Esophagus muscularis mucosa (tissue), 4 donors: Measurements from ENCODE around the gene FXYD7. TPM values are rescaled to one million over a fixed set of nuclear protein-coding genes. Genes with fewer than 3 reads are reported as not detected.

Experiments used
- DNase-seq: peaks from one replicate; pipeline ENCODE4 v3.0.0-alpha.2; 2017; ENCODE audit errors: extremely low spot score
- H3K27ac ChIP-seq, 4 donors: fragments of 200-600 bp; sonication (generic); replicated peaks in 1 of 4; 1 replicate in 3 of 4; 2 replicates in 1 of 4; pipeline ENCODE4 v1.5.1; 2016 to 2019; ENCODE audit warnings: mild to moderate bottlenecking in 1 of 4
- H3K27me3 ChIP-seq, 4 donors: fragments of 200-600 bp; sonication (generic); one replicate each; pipeline versions ENCODE4 v1.5.1 to v1.6.0; 2016 to 2019
- H3K36me3 ChIP-seq, 4 donors: fragments of 200-600 bp; sonication (generic); one replicate each; pipeline ENCODE4 v1.5.1; 2016 to 2019
- H3K4me1 ChIP-seq, 4 donors: fragments of 200-600 bp; sonication (generic); one replicate each; pipeline ENCODE4 v1.5.1; 2016 to 2019
- H3K4me3 ChIP-seq, 4 donors: fragments of 200-600 bp; sonication (generic); 1 replicate in 2 of 4; 2 replicates in 2 of 4; pipeline ENCODE4 v1.5.1; 2016 to 2019; ENCODE audit warnings: mild to moderate bottlenecking in 4 of 4, moderate library complexity in 1 of 4
- H3K9me3 ChIP-seq, 4 donors: fragments of 200-600 bp; sonication (generic); 1 replicate in 3 of 4; 2 replicates in 1 of 4; pipeline ENCODE4 v1.5.1; 2016 to 2019
- EP300 ChIP-seq: sonication (generic); formaldehyde crosslinking; IDR thresholded peaks from one replicate; pipeline ENCODE4 v1.6.1; 2017; ENCODE audit warnings: antibody characterized with exemption
- POLR2A ChIP-seq: fragments of 450-650 bp; IDR thresholded peaks from one replicate; pipeline ENCODE4 v1.6.1; 2017; ENCODE audit warnings: antibody characterized with exemption, moderate library complexity, mild to moderate bottlenecking, low read depth
- POLR2AphosphoS5 ChIP-seq, 2 donors: sonication (generic); formaldehyde crosslinking; IDR thresholded peaks; one replicate each; pipeline ENCODE4 v1.6.1; 2017; ENCODE audit warnings: antibody characterized with exemption in 2 of 2
- WGBS: methylation state at CpG from one replicate; pipeline ENCODE4 v1.1.5; 2018; 5-methylcytosine and 5-hydroxymethylcytosine counted together
- intact Hi-C: fragments of 100-400 bp; cut with DNase I; formaldehyde crosslinking; loops from one replicate; pipeline ENCODE4 v1.15.1; 2023
- total RNA-seq, 4 donors: library from RNA; depleted of rRNA; stranded (reverse); fragments of >200 nt; gene quantifications; one replicate each; pipeline versions ENCODE4 v1.1.0 to v1.2.1, GENCODE V29; 2016
- TF ChIP-seq, protein P1 (sequence below), 3 experiments: fragments of 200-600 bp in 2 of 3; fragments of 450-650 bp in 1 of 3; sonication (generic) in 2 of 3; IDR thresholded peaks; one replicate each; pipeline ENCODE4 v1.5.1; 2017 to 2019; ENCODE audit warnings: antibody characterized with exemption in 3 of 3, mild to moderate bottlenecking in 2 of 3, moderate library complexity in 1 of 3

Gene FXYD7
- total RNA-seq, 4 donors from 2014 or later, result 0.71 TPM; not detected in 3

DNA sequence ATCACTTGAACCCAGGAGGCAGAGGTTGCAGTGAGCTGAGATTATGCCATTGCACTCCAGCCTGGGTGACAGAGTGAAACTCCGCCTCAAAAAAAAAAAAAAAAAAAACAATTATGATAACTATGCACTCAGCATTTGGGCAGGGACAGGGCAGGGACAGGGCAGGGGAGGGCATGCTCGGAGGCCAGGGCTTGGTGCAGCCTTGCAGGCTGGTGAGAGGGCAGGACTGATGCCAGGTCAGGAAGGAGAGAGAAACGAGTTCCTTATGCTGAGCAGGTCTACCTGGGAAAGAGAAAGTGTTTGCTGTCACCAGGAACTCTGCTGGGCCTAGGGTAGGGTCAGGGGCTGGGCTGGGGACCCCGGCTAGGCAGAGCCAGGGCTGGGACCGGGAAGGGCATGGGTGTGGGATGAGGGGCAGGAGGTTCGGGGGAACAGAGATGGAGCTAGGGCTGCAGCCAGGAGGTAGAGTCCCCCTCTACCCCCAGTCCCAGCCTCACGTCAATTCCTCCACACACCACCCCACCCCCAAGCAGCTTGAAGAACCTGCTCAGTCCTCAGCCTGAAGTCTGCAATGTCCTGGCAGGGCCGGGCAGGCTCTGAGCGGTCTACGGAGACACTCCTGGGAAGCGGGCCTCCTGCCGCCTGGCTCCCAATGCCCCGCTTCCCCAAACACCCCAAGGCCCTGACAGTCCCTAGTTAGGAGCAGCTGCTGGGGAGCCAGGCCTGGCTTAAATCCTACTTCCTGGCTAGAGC lies 24.6 kb upstream of the FXYD7 start:
- H3K4me3 ChIP-seq, result peak overlapping the region in 3 of 4 donors; percentile 10 to 32 (median 14)
- no peak for DNase-seq
- WGBS, result 85% methylated on average over 7 of the region's 13 CpGs
- intact Hi-C loops, result no loop called here
- H3K4me1 ChIP-seq, result peaks cover 14 to 46% (median 35%) of the 10 kb centered on the region in 4 donors
- H3K27me3 ChIP-seq, result no peaks in the 10 kb centered on the region
- no peaks in the 10 kb centered on the region for H3K9me3 ChIP-seq
- peak overlapping the region; percentile 38 to 72 (median 55) for H3K27ac ChIP-seq
- no peak for TF ChIP-seq POLR2A
- TF ChIP-seq POLR2AphosphoS5 (IDR thresholded peaks at IDR 0.05), result no peak
- TF ChIP-seq, protein P1, sequence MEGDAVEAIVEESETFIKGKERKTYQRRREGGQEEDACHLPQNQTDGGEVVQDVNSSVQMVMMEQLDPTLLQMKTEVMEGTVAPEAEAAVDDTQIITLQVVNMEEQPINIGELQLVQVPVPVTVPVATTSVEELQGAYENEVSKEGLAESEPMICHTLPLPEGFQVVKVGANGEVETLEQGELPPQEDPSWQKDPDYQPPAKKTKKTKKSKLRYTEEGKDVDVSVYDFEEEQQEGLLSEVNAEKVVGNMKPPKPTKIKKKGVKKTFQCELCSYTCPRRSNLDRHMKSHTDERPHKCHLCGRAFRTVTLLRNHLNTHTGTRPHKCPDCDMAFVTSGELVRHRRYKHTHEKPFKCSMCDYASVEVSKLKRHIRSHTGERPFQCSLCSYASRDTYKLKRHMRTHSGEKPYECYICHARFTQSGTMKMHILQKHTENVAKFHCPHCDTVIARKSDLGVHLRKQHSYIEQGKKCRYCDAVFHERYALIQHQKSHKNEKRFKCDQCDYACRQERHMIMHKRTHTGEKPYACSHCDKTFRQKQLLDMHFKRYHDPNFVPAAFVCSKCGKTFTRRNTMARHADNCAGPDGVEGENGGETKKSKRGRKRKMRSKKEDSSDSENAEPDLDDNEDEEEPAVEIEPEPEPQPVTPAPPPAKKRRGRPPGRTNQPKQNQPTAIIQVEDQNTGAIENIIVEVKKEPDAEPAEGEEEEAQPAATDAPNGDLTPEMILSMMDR (IDR thresholded peaks at IDR 0.05), result no peak
- no peak for TF ChIP-seq EP300
- H3K36me3 ChIP-seq, result no peaks in the 10 kb centered on the region

DNA sequence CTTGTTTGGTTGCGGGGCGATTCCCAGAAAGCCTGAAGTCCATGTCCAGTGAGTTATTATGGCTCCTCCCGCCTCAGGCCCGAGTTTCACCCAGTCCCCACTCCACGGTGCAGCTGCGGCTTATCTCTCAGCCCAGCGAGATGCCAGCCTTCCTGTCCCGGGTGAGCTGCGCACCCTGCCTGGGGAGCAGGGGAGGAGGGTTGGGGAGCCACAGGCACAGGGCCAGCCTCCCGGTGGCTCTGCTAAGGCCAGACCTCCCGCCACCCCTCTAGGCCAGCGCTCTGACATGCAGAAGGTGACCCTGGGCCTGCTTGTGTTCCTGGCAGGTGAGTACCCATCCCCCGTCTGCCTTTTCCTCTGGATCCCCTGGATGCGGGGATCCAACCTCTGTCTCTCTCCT lies 24.0 kb upstream of the FXYD7 start:
- Histone ChIP-seq H3K4me1 (peaks cover 15 to 53% (median 42%) of the 10 kb centered on the region in 4 donors), H3K27me3 (no peaks in the 10 kb centered on the region), H3K9me3 (no peaks in the 10 kb centered on the region), H3K36me3 (no peaks in the 10 kb centered on the region), H3K4me3 (peak overlapping the region in 2 of 4 donors; percentile 10 to 18), H3K27ac (peak overlapping the region; percentile 38 to 63 (median 51))
- TF ChIP-seq EP300 (no peak), POLR2A (no peak), POLR2AphosphoS5 (IDR thresholded peaks at IDR 0.05) (no peak)
- TF ChIP-seq, protein P1 (IDR thresholded peaks at IDR 0.05), result no peak
- intact Hi-C loops, result no loop called here
- no peak for DNase-seq
- WGBS, result 68% methylated on average over 14 of the region's 14 CpGs

DNA sequence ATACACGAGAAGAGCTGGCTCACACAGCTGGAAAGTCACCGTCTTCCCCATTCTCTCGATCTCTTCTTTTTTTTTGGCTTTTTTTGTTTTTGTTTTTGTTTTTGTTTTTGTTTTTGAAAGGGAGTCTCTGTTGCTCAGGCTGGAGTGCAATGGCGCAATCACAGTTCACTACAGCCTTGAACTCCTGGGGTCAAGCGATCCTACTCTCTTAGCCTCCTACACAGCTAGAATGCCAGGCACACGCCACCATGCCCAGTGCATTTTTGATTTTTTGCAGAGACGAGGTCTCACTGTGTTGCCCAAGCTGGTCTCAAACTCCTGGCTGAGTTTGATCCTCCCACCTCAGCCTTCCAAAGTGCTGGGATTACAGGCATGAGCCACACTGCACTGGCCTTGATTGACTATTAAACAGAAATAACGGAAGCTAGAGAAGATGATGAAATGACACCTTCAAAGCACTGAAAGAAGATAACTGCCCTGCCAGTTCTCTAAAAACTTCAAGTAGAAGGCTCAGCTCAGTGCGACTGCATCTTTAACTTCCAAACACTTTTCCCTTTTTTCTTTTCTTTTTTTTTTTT lies 23.4 kb upstream of the FXYD7 start:
- WGBS, result 84% methylated on average over 9 of the region's 9 CpGs
- Histone ChIP-seq H3K27me3 (no peaks in the 10 kb centered on the region), H3K4me3 (no peak overlapping the region), H3K4me1 (peaks cover 12 to 52% (median 41%) of the 10 kb centered on the region in 4 donors), H3K36me3 (no peaks in the 10 kb centered on the region), H3K9me3 (no peaks in the 10 kb centered on the region), H3K27ac (peak overlapping the region; percentile 50 to 81 (median 66))
- no peak for DNase-seq
- TF ChIP-seq POLR2AphosphoS5 (IDR thresholded peaks at IDR 0.05) (no peak), POLR2A (no peak), EP300 (no peak)
- TF ChIP-seq, protein P1 (IDR thresholded peaks at IDR 0.05), result no peak
- intact Hi-C loops, result no loop called here

DNA sequence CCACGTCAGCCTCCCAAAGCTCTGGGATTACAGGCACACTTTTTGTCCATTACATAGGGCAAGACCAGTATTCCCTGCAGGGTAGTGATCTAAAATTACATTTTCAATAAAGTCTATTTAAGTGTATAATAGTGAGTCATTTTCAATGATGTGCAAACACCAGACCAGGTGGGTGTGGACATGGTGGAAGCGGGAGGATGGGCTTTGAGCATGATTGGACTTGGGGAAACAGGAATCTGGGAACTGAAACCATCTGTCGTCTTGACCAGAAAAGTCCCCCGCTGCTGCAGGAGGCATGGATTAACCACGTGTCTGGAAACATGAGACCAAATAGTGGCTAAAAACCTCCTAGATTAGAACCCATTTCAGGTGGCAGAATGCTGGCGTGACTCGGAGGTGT lies 22.6 kb upstream of the FXYD7 start:
- H3K27me3 ChIP-seq, result no peaks in the 10 kb centered on the region
- DNase-seq, result no peak

More for the DNA sequence above, 22.6 kb upstream of the FXYD7 start:
- intact Hi-C loops, result no loop called here
- Histone ChIP-seq H3K4me1 (peaks cover 13 to 52% (median 42%) of the 10 kb centered on the region in 4 donors), H3K36me3 (no peaks in the 10 kb centered on the region), H3K9me3 (no peaks in the 10 kb centered on the region), H3K27ac (peak overlapping the region; percentile 50 to 84 (median 76)), H3K4me3 (no peak overlapping the region)
- WGBS, result 62% methylated on average over 7 of the region's 7 CpGs
- TF ChIP-seq POLR2A (no peak), EP300 (no peak), POLR2AphosphoS5 (IDR thresholded peaks at IDR 0.05) (no peak)
- TF ChIP-seq, protein P1 (IDR thresholded peaks at IDR 0.05), result no peak
